Liver (tissue), 9 donors: Measurements from ENCODE around the gene ARHGEF16. TPM values are rescaled to one million over a fixed set of nuclear protein-coding genes. Genes with fewer than 3 reads are reported as not detected.

Experiments used
- DNase-seq: peaks from one replicate; pipeline ENCODE4 v3.0.0-alpha.2; 2017; ENCODE audit warnings: low spot score
- H3K27ac ChIP-seq, 2 donors: one replicate each; pipeline ENCODE4 v1.7.0; 2013; ENCODE audit warnings: inconsistent platforms in 2 of 2, low read length in 2 of 2, control low read depth in 1 of 2, low read depth in 1 of 2, mild to moderate bottlenecking in 1 of 2
- H3K27me3 ChIP-seq, 4 donors: one replicate each; pipeline versions ENCODE4 v1.6.1 to v1.7.0; 2013; ENCODE audit warnings: low read length in 3 of 4, inconsistent platforms in 1 of 4, mild to moderate bottlenecking in 1 of 4, moderate library complexity in 1 of 4; ENCODE audit not compliant: control insufficient read depth in 4 of 4, insufficient read depth in 4 of 4
- H3K36me3 ChIP-seq, 4 donors: one replicate each; pipeline versions ENCODE4 v1.6.1 to v1.7.0; 2013; ENCODE audit warnings: low read length in 3 of 4, mild to moderate bottlenecking in 3 of 4, low read depth in 1 of 4, moderate library complexity in 1 of 4; ENCODE audit not compliant: control insufficient read depth in 4 of 4, insufficient read depth in 3 of 4
- H3K4me1 ChIP-seq, 4 donors: one replicate each; pipeline versions ENCODE4 v1.6.1 to v1.7.0; 2013; ENCODE audit warnings: low read length in 3 of 4, mild to moderate bottlenecking in 3 of 4, moderate library complexity in 1 of 4; ENCODE audit not compliant: control insufficient read depth in 4 of 4, insufficient read depth in 4 of 4
- H3K4me3 ChIP-seq, 3 donors: one replicate each; pipeline versions ENCODE4 v1.6.1 to v1.7.0; 2013; ENCODE audit warnings: low read length in 3 of 3, control low read depth in 1 of 3, low read depth in 1 of 3, mild to moderate bottlenecking in 1 of 3
- H3K9ac ChIP-seq, 2 donors: one replicate each; pipeline ENCODE4 v1.7.0; 2013; ENCODE audit warnings: low read length in 2 of 2, mild to moderate bottlenecking in 2 of 2, moderate library complexity in 2 of 2, control low read depth in 1 of 2, low read depth in 1 of 2
- H3K9me3 ChIP-seq, 4 donors: one replicate each; pipeline versions ENCODE4 v1.6.1 to v1.7.0; 2013; ENCODE audit warnings: low read length in 3 of 4; ENCODE audit not compliant: control insufficient read depth in 4 of 4
- ATF3 ChIP-seq: IDR thresholded peaks from 2 replicates; pipeline ENCODE4 v1.6.1; 2016; ENCODE audit warnings: antibody characterized with exemption
- CTCF ChIP-seq: fragments of 150-350 bp; IDR thresholded peaks from 2 replicates; pipeline ENCODE4 v1.5.1; 2017; ENCODE audit warnings: improper control_type of control experiment, low read depth, low read length; ENCODE audit not compliant: missing input control
- FOXA1 ChIP-seq: IDR thresholded peaks from 2 replicates; pipeline ENCODE4 v1.6.1; 2016; ENCODE audit warnings: antibody characterized with exemption
- FOXA2 ChIP-seq: IDR thresholded peaks from 2 replicates; pipeline ENCODE4 v1.6.1; 2016; ENCODE audit warnings: antibody characterized with exemption
- GABPA ChIP-seq, 2 donors: IDR thresholded peaks in 1 of 2; conservative IDR thresholded peaks in 1 of 2; 2 replicates each; pipeline ENCODE4 v1.6.1; 2016; ENCODE audit warnings: antibody characterized with exemption in 2 of 2, mild to moderate bottlenecking in 1 of 2, moderate library complexity in 1 of 2
- HNF4G ChIP-seq: IDR thresholded peaks from 2 replicates; pipeline ENCODE4 v1.6.1; 2016; ENCODE audit warnings: antibody characterized with exemption
- JUND ChIP-seq, 2 donors: IDR thresholded peaks; 2 replicates each; pipeline ENCODE4 v1.6.1; 2016; ENCODE audit warnings: antibody characterized with exemption in 2 of 2
- NR2F2 ChIP-seq: IDR thresholded peaks from 2 replicates; pipeline ENCODE4 v1.6.1; 2016; ENCODE audit warnings: antibody characterized with exemption
- REST ChIP-seq: IDR thresholded peaks from 2 replicates; pipeline ENCODE4 v1.6.1; 2016; ENCODE audit warnings: antibody characterized with exemption, mild to moderate bottlenecking
- RXRA ChIP-seq, 2 donors: IDR thresholded peaks; 2 replicates each; pipeline ENCODE4 v1.6.1; 2017 to 2018; ENCODE audit warnings: antibody characterized with exemption in 2 of 2, mild to moderate bottlenecking in 1 of 2
- SP1 ChIP-seq: IDR thresholded peaks from 2 replicates; pipeline ENCODE4 v1.6.1; 2018; ENCODE audit warnings: antibody characterized with exemption, mild to moderate bottlenecking
- TAF1 ChIP-seq: conservative IDR thresholded peaks from 2 replicates; pipeline ENCODE4 v1.6.1; 2016; ENCODE audit warnings: antibody characterized with exemption, mild to moderate bottlenecking
- YY1 ChIP-seq: IDR thresholded peaks from 2 replicates; pipeline ENCODE4 v1.6.1; 2016; ENCODE audit warnings: antibody characterized with exemption, mild to moderate bottlenecking
- ZBTB33 ChIP-seq: IDR thresholded peaks from 2 replicates; pipeline ENCODE4 v1.6.1; 2016; ENCODE audit warnings: antibody characterized with exemption
- WGBS: extraction: QIAGEN DNeasy Blood & Tissue Kit; methylation state at CpG from one replicate; pipeline ENCODE4 v1.1.7; 2013; 5-methylcytosine and 5-hydroxymethylcytosine counted together
- polyA plus RNA-seq, 2 donors: library from polyadenylated mRNA; stranded (reverse) in 1 of 2; unstranded in 1 of 2; fragments of 200-250 nt in 1 of 2; fragments of >200 nt in 1 of 2; fragmentation: Nextera tagmentation in 1 of 2; extraction: Ambion mirVana in 1 of 2; gene quantifications; one replicate each; pipeline versions ENCODE4 v1.2.1 to v1.2.3, GENCODE V29; 2013 to 2015
- total RNA-seq, 2 donors: library from RNA; depleted of rRNA; stranded (reverse); fragments of >200 nt; gene quantifications; one replicate each; pipeline ENCODE4 v1.2.3, GENCODE V29; 2014
- donor health status: healthy.
- donor health status: healthy.
- donor health status: healthy.
- donor health status: healthy.
- donor health status: healthy.

ARHGEF16 gene
- total and polyA plus RNA-seq, 4 donors = 0.65 to 5.6 (median 2.8) TPM

- no peak for TF ChIP-seq REST
Observed at GRCh38 chr1:3498246-3498930, 43.9 kb downstream of the ARHGEF16 start (continued).

- Histone ChIP-seq H3K4me1 (peaks cover 0 to 2% (median 0%) of the 10 kb centered on the region in 4 donors), H3K9me3 (no peaks in the 10 kb centered on the region), H3K27ac (no peak overlapping the region), H3K36me3 (no peaks in the 10 kb centered on the region), H3K27me3 (no peaks in the 10 kb centered on the region), H3K4me3 (no peak overlapping the region), H3K9ac (no peak overlapping the region)
- DNase-seq = no peak
- 84% methylated on average over 8 of the region's 8 CpGs for WGBS
- TF ChIP-seq FOXA1 (no peak), TAF1 (no peak), REST (no peak), YY1 (no peak), FOXA2 (no peak), JUND (IDR thresholded peaks at IDR 0.05) (no peak), RXRA (IDR thresholded peaks at IDR 0.05) (no peak), ZBTB33 (no peak)
Observed at GRCh38 chr1:3498986-3499385, 44.5 kb downstream of the ARHGEF16 start.

GRCh38 chr1:3499611-3500010 is 45.1 kb downstream of the ARHGEF16 start:
- H3K4me3 ChIP-seq = no peak overlapping the region
- WGBS = 87% methylated on average over 22 of the region's 22 CpGs
- H3K27ac ChIP-seq = no peak overlapping the region
- H3K9me3 ChIP-seq = no peaks in the 10 kb centered on the region
- peaks cover 0 to 2% (median 0%) of the 10 kb centered on the region in 4 donors for H3K4me1 ChIP-seq
- no peaks in the 10 kb centered on the region for H3K27me3 ChIP-seq
- TF ChIP-seq NR2F2 (no peak), FOXA1 (no peak), REST (no peak), TAF1 (no peak), CTCF (no peak), ATF3 (no peak), SP1 (no peak), RXRA (IDR thresholded peaks at IDR 0.05) (no peak), HNF4G (no peak), GABPA (IDR thresholded peaks at IDR 0.05 in 1 of 2, conservative IDR thresholded peaks at IDR 0.05 in 1 of 2) (no peak), FOXA2 (no peak)
- H3K36me3 ChIP-seq = no peaks in the 10 kb centered on the region
- no peak overlapping the region for H3K9ac ChIP-seq
- DNase-seq = no peak
